CD14-positive monocyte (primary cell): ENCODE data around the gene GRM5. TPM values are rescaled to one million over a fixed set of nuclear protein-coding genes. Genes with fewer than 3 reads are reported as not detected.

Experiments used
- DNase-seq, 3 donors: peaks; one replicate each; pipeline ENCODE4 v3.0.0-alpha.2; 2011 to 2022
- H2AFZ ChIP-seq: 2 replicates; pipeline ENCODE4 v1.6.0; 2012; ENCODE audit warnings: mild to moderate bottlenecking, low read depth, low read length, inconsistent platforms; ENCODE audit not compliant: insufficient read depth, poor library complexity, severe bottlenecking
- H3K27ac ChIP-seq, 2 donors: 1 replicate in 1 of 2; 2 replicates in 1 of 2; pipeline ENCODE4 v1.5.1; 2012 to 2013; ENCODE audit warnings: low read length in 2 of 2, control low read depth in 1 of 2, inconsistent platforms in 1 of 2, low read depth in 1 of 2, mild to moderate bottlenecking in 1 of 2
- H3K27me3 ChIP-seq, 2 donors: one replicate each; pipeline versions ENCODE4 v1.6.0 to v1.6.1; 2011 to 2013; ENCODE audit warnings: low read length in 2 of 2; ENCODE audit not compliant: control insufficient read depth in 2 of 2, insufficient read depth in 2 of 2
- H3K36me3 ChIP-seq, 2 donors: replicated peaks in 1 of 2; 1 replicate in 1 of 2; 2 replicates in 1 of 2; pipeline versions ENCODE4 v1.5.1 to v1.6.1; 2012 to 2013; ENCODE audit warnings: low read length in 2 of 2, control low read depth in 1 of 2, inconsistent platforms in 1 of 2, mild to moderate bottlenecking in 1 of 2; ENCODE audit not compliant: insufficient read depth in 2 of 2, control insufficient read depth in 1 of 2
- H3K4me1 ChIP-seq, 2 donors: 1 replicate in 1 of 2; 2 replicates in 1 of 2; pipeline versions ENCODE4 v1.5.1 to v1.6.1; 2012 to 2013; ENCODE audit warnings: low read length in 2 of 2, control low read depth in 1 of 2, inconsistent platforms in 1 of 2, mild to moderate bottlenecking in 1 of 2, moderate library complexity in 1 of 2; ENCODE audit not compliant: insufficient read depth in 2 of 2, control insufficient read depth in 1 of 2
- H3K4me2 ChIP-seq: replicated peaks from 2 replicates; pipeline ENCODE3; 2012; ENCODE audit warnings: low read length, moderate library complexity, mild to moderate bottlenecking; ENCODE audit not compliant: poor library complexity, severe bottlenecking; ENCODE audit errors: extremely low read depth
- H3K4me3 ChIP-seq, 3 experiments: fragments of 200-600 bp in 1 of 3; sonication (generic) in 1 of 3; replicated peaks in 1 of 3; 1 replicate in 2 of 3; 2 replicates in 1 of 3; pipeline ENCODE4 v1.5.1; 2011 to 2013; ENCODE audit warnings: low read length in 3 of 3, mild to moderate bottlenecking in 3 of 3, control low read depth in 2 of 3, low read depth in 2 of 3, inconsistent platforms in 1 of 3, moderate library complexity in 1 of 3
- H3K79me2 ChIP-seq: 2 replicates; pipeline ENCODE4 v1.6.0; 2012; ENCODE audit warnings: mild to moderate bottlenecking, control low read depth, inconsistent platforms, low read length, moderate library complexity; ENCODE audit not compliant: insufficient read depth
- H3K9ac ChIP-seq: 2 replicates; pipeline ENCODE4 v1.6.0; 2017; ENCODE audit warnings: low read length, mild to moderate bottlenecking; ENCODE audit not compliant: insufficient read depth, poor library complexity, severe bottlenecking
- H3K9me3 ChIP-seq, 2 donors: replicated peaks in 1 of 2; 1 replicate in 1 of 2; 2 replicates in 1 of 2; pipeline versions ENCODE4 v1.5.1 to v1.6.1; 2012 to 2013; ENCODE audit warnings: low read length in 2 of 2, control low read depth in 1 of 2; ENCODE audit not compliant: control insufficient read depth in 1 of 2, insufficient read depth in 1 of 2
- H4K20me1 ChIP-seq: 2 replicates; pipeline ENCODE4 v1.6.0; 2012; ENCODE audit warnings: mild to moderate bottlenecking, low read length, control low read depth, moderate library complexity; ENCODE audit not compliant: insufficient read depth
- H3K27ac Mint-ChIP-seq, 7 donors: one replicate each; pipeline ENCODE4 v1.8.0; 2020; ENCODE audit warnings: mild to moderate bottlenecking in 7 of 7, mixed read lengths in 7 of 7, moderate library complexity in 6 of 7, inconsistent platforms in 2 of 7
- H3K27me3 Mint-ChIP-seq, 3 donors: one replicate each; pipeline ENCODE4 v1.8.0; 2021 to 2022; ENCODE audit warnings: low read depth in 3 of 3, mild to moderate bottlenecking in 3 of 3, mixed read lengths in 3 of 3, moderate library complexity in 3 of 3, inconsistent platforms in 1 of 3
- H3K36me3 Mint-ChIP-seq, 2 donors: one replicate each; pipeline ENCODE4 v1.8.0; 2020; ENCODE audit warnings: mixed read lengths in 2 of 2, inconsistent platforms in 1 of 2, mild to moderate bottlenecking in 1 of 2
- H3K4me1 Mint-ChIP-seq: one replicate; pipeline ENCODE4 v1.8.0; 2020; ENCODE audit warnings: mild to moderate bottlenecking, mixed read lengths
- H3K4me3 Mint-ChIP-seq, 2 donors: one replicate each; pipeline ENCODE4 v1.8.0; 2020; ENCODE audit warnings: mild to moderate bottlenecking in 2 of 2, mixed read lengths in 2 of 2, moderate library complexity in 1 of 2
- H3K9me3 Mint-ChIP-seq, 7 donors: one replicate each; pipeline ENCODE4 v1.8.0; 2020 to 2022; ENCODE audit warnings: mixed read lengths in 7 of 7, mild to moderate bottlenecking in 6 of 7, moderate library complexity in 6 of 7, inconsistent platforms in 2 of 7
- WGBS: methylation state at CpG from one replicate; pipeline ENCODE4 v1.1.5; 2013; ENCODE audit warnings: missing lambda C conversion rate; ENCODE audit not compliant: insufficient coverage; 5-methylcytosine and 5-hydroxymethylcytosine counted together
- intact Hi-C, 2 donors: fragments of 100-400 bp; cut with micrococcal nuclease; formaldehyde crosslinking; loops; one replicate each; pipeline versions ENCODE4 v1.15.0 to v1.15.1; 2023
- polyA plus RNA-seq, 3 donors: library from polyadenylated mRNA; depleted of rRNA in 1 of 3; unstranded in 2 of 3; stranded (reverse) in 1 of 3; fragments of 300-500 nt in 2 of 3; fragments of >200 nt in 1 of 3; fragmentation: Illumina TruSeq in 2 of 3; gene quantifications; 1 replicate in 2 of 3; 2 replicates in 1 of 3; pipeline ENCODE4 v1.2.3, GENCODE V29; 2012 to 2021
- TF ChIP-seq, protein P1 (sequence below): fragments of 200-600 bp; IDR thresholded peaks from one replicate; pipeline ENCODE4 v1.8.0; 2022; ENCODE audit warnings: antibody characterized with exemption, mild to moderate bottlenecking

Gene GRM5
- polyA plus RNA-seq, 3 donors = not detected

GRCh38 chr11:88695689-88696414 lies 369.9 kb downstream of the GRM5 start:
- Histone ChIP-seq H3K4me1 (no peaks in the 10 kb centered on the region), H3K27me3 (no peaks in the 10 kb centered on the region), H3K36me3 (no peaks in the 10 kb centered on the region), H3K9me3 (peaks cover 0 to 3% of the 10 kb centered on the region in 2 donors), H3K79me2 (no peaks in the 10 kb centered on the region), H3K27ac (no peak overlapping the region), H2AFZ (no peak overlapping the region), H3K9ac (no peak overlapping the region), H3K4me3 (no peak overlapping the region), H4K20me1 (no peaks in the 10 kb centered on the region), H3K4me2 (no peak overlapping the region)
- Mint-ChIP-seq H3K27me3 (no peaks in the 10 kb centered on the region), H3K9me3 (no peaks in the 10 kb centered on the region), H3K36me3 (no peaks in the 10 kb centered on the region), H3K27ac (no peak overlapping the region), H3K4me3 (no peak overlapping the region), H3K4me1 (no peaks in the 10 kb centered on the region)
- TF ChIP-seq, protein P1, sequence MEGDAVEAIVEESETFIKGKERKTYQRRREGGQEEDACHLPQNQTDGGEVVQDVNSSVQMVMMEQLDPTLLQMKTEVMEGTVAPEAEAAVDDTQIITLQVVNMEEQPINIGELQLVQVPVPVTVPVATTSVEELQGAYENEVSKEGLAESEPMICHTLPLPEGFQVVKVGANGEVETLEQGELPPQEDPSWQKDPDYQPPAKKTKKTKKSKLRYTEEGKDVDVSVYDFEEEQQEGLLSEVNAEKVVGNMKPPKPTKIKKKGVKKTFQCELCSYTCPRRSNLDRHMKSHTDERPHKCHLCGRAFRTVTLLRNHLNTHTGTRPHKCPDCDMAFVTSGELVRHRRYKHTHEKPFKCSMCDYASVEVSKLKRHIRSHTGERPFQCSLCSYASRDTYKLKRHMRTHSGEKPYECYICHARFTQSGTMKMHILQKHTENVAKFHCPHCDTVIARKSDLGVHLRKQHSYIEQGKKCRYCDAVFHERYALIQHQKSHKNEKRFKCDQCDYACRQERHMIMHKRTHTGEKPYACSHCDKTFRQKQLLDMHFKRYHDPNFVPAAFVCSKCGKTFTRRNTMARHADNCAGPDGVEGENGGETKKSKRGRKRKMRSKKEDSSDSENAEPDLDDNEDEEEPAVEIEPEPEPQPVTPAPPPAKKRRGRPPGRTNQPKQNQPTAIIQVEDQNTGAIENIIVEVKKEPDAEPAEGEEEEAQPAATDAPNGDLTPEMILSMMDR = no peak
- intact Hi-C loops = no loop called here
- 59% methylated on average over 6 of the region's 11 CpGs for WGBS
- DNase-seq = no peak

DNA sequence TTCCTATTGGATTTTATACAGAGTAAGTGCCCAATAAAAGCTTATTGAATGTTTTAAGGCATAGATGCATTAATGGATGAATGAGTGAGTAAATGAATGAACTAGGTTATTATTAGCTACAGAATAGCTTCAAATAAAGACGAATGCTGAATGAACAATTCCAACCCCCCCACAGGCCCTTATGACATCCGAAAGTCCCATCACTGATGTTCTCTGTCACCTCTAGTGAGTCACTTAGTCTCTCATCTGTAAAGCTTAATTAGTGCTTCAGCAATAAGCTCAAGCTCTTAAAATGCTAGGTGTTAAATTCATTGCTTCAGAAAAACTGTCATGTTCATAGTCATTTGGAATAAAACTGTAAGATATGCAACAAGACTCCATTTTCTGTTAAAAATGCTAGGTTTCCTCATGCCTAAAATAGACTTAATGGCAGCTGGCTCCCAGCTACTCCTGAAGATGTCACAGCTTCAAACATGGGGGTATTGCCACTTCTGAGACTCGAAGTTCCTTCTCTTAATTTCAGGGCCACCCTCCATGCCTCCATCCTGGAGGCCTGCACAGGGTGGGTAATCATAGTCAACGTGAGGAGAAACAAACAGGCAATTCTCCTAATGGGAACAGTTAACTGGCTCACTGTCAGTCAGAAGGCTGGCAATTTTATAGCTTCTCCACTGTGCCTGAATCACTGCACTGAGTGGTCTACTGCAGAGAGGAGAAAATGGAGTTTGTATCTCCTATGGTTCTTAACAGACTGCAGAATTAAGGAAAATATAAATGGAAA lies 373.3 kb downstream of the GRM5 start:
- peaks cover 0 to 3% of the 10 kb centered on the region in 2 donors for H3K9me3 ChIP-seq
- TF ChIP-seq, protein P1 = no peak
- DNase-seq = no peak
- no peaks in the 10 kb centered on the region for H3K9me3 Mint-ChIP-seq
- H4K20me1 ChIP-seq = no peaks in the 10 kb centered on the region
- no peak overlapping the region for H3K27ac Mint-ChIP-seq
- no peaks in the 10 kb centered on the region for H3K27me3 ChIP-seq
- no peaks in the 10 kb centered on the region for H3K36me3 ChIP-seq
- no peak overlapping the region for H3K9ac ChIP-seq
- H3K4me1 Mint-ChIP-seq = no peaks in the 10 kb centered on the region
- no peaks in the 10 kb centered on the region for H3K4me1 ChIP-seq
- no peak overlapping the region for H3K27ac ChIP-seq
- H3K79me2 ChIP-seq = no peaks in the 10 kb centered on the region
- no peaks in the 10 kb centered on the region for H3K36me3 Mint-ChIP-seq
- WGBS = 70% methylated on average over 2 of the region's 4 CpGs
- no peak overlapping the region for H3K4me3 Mint-ChIP-seq
- H3K4me2 ChIP-seq = no peak overlapping the region
- H3K27me3 Mint-ChIP-seq = no peaks in the 10 kb centered on the region
- intact Hi-C loops = no loop called here
- H2AFZ ChIP-seq = no peak overlapping the region
- no peak overlapping the region for H3K4me3 ChIP-seq
